Activated CD8-positive, alpha-beta T cell treated with anti-CD3 and anti-CD28 coated beads for 36 hours (primary cell): ENCODE measurements around the gene HNRNPC. TPM values are rescaled to one million over a fixed set of nuclear protein-coding genes. Genes with fewer than 3 reads are reported as not detected.

Experiments
- ATAC-seq: fragments of 200-7000 bp; cut with Tn5 transposase; one replicate; pipeline ENCODE4 v1.10.0; 2021; ENCODE audit warnings: mild to moderate bottlenecking, moderate library complexity
- CTCF ChIA-PET: fragments of 350-600 bp; sonication (Branson Sonifier 250); formaldehyde crosslinking; loops from one replicate; lab custom pipeline; 2021; ENCODE audit warnings: antibody characterized with exemption; lab: Charles Lee
- POLR2A ChIA-PET: fragments of 350-600 bp; sonication (Branson Sonifier 250); formaldehyde crosslinking; loops from one replicate; lab custom pipeline; 2021; ENCODE audit warnings: antibody characterized with exemption; lab: Charles Lee
- DNase-seq: peaks from one replicate; pipeline ENCODE4 v3.0.0-alpha.2; 2020
- H3K27ac Mint-ChIP-seq: one replicate; pipeline ENCODE4 v1.8.0; 2021; ENCODE audit warnings: mild to moderate bottlenecking, mixed read lengths
- H3K27me3 Mint-ChIP-seq: one replicate; pipeline ENCODE4 v1.8.0; 2021; ENCODE audit warnings: mixed read lengths
- H3K36me3 Mint-ChIP-seq: one replicate; pipeline ENCODE4 v1.8.0; 2021; ENCODE audit warnings: low read depth, mixed read lengths
- H3K4me1 Mint-ChIP-seq: one replicate; pipeline ENCODE4 v1.8.0; 2021; ENCODE audit warnings: low read depth, mixed read lengths
- H3K4me3 Mint-ChIP-seq: one replicate; pipeline ENCODE4 v1.8.0; 2021; ENCODE audit warnings: mild to moderate bottlenecking, moderate library complexity, mixed read lengths
- H3K9me3 Mint-ChIP-seq: one replicate; pipeline ENCODE4 v1.8.0; 2021; ENCODE audit warnings: mixed read lengths
- intact Hi-C: fragments of 100-400 bp; cut with micrococcal nuclease; formaldehyde crosslinking; loops from one replicate; pipeline ENCODE4 v1.10.0; 2022
- total RNA-seq, 2 experiments: library from RNA; stranded (reverse); gene quantifications; one replicate each; pipeline ENCODE4 v1.2.3, GENCODE V29; 2021
- TF ChIP-seq, protein P1 (sequence below): fragments of 200-600 bp; IDR thresholded peaks from one replicate; pipeline ENCODE4 v1.8.0; 2022; ENCODE audit warnings: antibody characterized with exemption, mild to moderate bottlenecking

The HNRNPC gene
- total RNA-seq, 2 experiments from 2014 or later: 1,078 to 1,115 TPM

GRCh38 chr14:21197418-21198205, 71.6 kb downstream of the HNRNPC start:
- no peak for ATAC-seq
- H3K27me3 Mint-ChIP-seq: no peaks in the 10 kb centered on the region
- ChIA-PET CTCF (interaction anchor here (1.0 kb wide), 1 partner anchor 34 kb away, joined by 4 read pairs; no protein-coding TSS in a partner anchor), POLR2A (interaction anchor here (0.8 to 1.7 kb wide), 3 partner anchors 9 to 18 kb away, joined by 3 to 4 read pairs (median 3); no protein-coding TSS in a partner anchor)
- intact Hi-C loops: no loop called here
- no peaks in the 10 kb centered on the region for H3K9me3 Mint-ChIP-seq
- no peak overlapping the region for H3K27ac Mint-ChIP-seq
- peaks cover 2% of the 10 kb centered on the region for H3K4me1 Mint-ChIP-seq
- DNase-seq: no peak
- H3K36me3 Mint-ChIP-seq: no peaks in the 10 kb centered on the region
- H3K4me3 Mint-ChIP-seq: no peak overlapping the region
- TF ChIP-seq, protein P1, sequence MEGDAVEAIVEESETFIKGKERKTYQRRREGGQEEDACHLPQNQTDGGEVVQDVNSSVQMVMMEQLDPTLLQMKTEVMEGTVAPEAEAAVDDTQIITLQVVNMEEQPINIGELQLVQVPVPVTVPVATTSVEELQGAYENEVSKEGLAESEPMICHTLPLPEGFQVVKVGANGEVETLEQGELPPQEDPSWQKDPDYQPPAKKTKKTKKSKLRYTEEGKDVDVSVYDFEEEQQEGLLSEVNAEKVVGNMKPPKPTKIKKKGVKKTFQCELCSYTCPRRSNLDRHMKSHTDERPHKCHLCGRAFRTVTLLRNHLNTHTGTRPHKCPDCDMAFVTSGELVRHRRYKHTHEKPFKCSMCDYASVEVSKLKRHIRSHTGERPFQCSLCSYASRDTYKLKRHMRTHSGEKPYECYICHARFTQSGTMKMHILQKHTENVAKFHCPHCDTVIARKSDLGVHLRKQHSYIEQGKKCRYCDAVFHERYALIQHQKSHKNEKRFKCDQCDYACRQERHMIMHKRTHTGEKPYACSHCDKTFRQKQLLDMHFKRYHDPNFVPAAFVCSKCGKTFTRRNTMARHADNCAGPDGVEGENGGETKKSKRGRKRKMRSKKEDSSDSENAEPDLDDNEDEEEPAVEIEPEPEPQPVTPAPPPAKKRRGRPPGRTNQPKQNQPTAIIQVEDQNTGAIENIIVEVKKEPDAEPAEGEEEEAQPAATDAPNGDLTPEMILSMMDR: no peak

GRCh38 chr14:21194597-21194996, 74.6 kb downstream of the HNRNPC start:
- DNase-seq: no peak
- Mint-ChIP-seq H3K9me3 (no peaks in the 10 kb centered on the region), H3K4me1 (peaks cover 3% of the 10 kb centered on the region), H3K27ac (no peak overlapping the region), H3K27me3 (no peaks in the 10 kb centered on the region), H3K36me3 (no peaks in the 10 kb centered on the region), H3K4me3 (no peak overlapping the region)
- ChIA-PET CTCF (no interaction called here), POLR2A (interaction anchor here (0.6 kb wide), 1 partner anchor 187 kb away, joined by 3 read pairs; no protein-coding TSS in a partner anchor)
- TF ChIP-seq, protein P1: peak; percentile 37
- intact Hi-C loops: no loop called here
- ATAC-seq: no peak

- Mint-ChIP-seq H3K9me3 (no peaks in the 10 kb centered on the region), H3K27ac (no peak overlapping the region), H3K4me3 (no peak overlapping the region), H3K36me3 (no peaks in the 10 kb centered on the region), H3K4me1 (peaks cover 3% of the 10 kb centered on the region), H3K27me3 (no peaks in the 10 kb centered on the region)
- ATAC-seq: no peak
- CTCF ChIA-PET: interaction anchor here (1.3 to 1.6 kb wide), 3 partner anchors 57 to 178 kb away, joined by 3 to 5 read pairs (median 4); no protein-coding TSS in a partner anchor
- POLR2A ChIA-PET: interaction anchor here (1.1 to 2.1 kb wide), 3 partner anchors 8 to 13 kb away, joined by 4 to 8 read pairs (median 8); no protein-coding TSS in a partner anchor
- no peak for DNase-seq
- TF ChIP-seq, protein P1: no peak
- intact Hi-C loops: no loop called here
Observed at GRCh38 chr14:21192875-21193535, 76.2 kb downstream of the HNRNPC start.

DNA sequence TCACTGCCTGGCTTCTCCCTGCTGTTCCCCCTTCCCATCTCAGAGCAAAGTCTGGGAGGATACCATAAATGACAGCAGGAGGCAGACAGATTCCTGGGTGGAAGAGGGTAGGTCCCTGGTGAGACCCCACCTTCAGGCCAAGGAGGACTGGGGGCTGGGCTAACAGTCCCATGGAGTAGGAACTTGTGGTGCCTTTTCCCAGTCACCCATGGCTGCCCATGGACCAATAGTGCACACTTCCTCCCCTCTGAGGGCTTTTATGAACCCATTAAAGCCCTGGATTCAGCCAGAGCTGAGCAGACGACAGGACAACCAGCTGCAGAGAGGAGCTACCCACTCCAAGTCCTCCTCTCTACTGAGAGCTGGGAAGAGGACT, 76.8 kb downstream of the HNRNPC start:
- H3K9me3 Mint-ChIP-seq: no peaks in the 10 kb centered on the region
- ChIA-PET POLR2A (interaction anchor here (1.6 to 2.1 kb wide), 2 partner anchors 9 to 11 kb away, joined by 8 read pairs; no protein-coding TSS in a partner anchor), CTCF (interaction anchor here (1.3 to 1.4 kb wide), 2 partner anchors 89 to 178 kb away, joined by 3 to 4 read pairs; no protein-coding TSS in a partner anchor)
- H3K36me3 Mint-ChIP-seq: no peaks in the 10 kb centered on the region
- ATAC-seq (no peak), DNase-seq (no peak)
- H3K4me3 Mint-ChIP-seq: peak overlapping the region; percentile 66
- no peaks in the 10 kb centered on the region for H3K27me3 Mint-ChIP-seq
- TF ChIP-seq, protein P1: no peak
- intact Hi-C loops: no loop called here
- no peak overlapping the region for H3K27ac Mint-ChIP-seq
- H3K4me1 Mint-ChIP-seq: peaks cover 3% of the 10 kb centered on the region
